Measurements from ENCODE around the gene SMAD9. TPM values are rescaled to one million over a fixed set of nuclear protein-coding genes. Genes with fewer than 3 reads are reported as not detected.

The SMAD9 gene
- total and polyA plus RNA-seq, 2 of the 13 experiments (the other 11 are each of a cell fraction or from before 2014, with no cell fraction given) = 4.2 to 7.7 TPM

GRCh38 chr13:36882829-36883390, 37.1 kb downstream of the SMAD9 start (continued):
- TF ChIP-seq ZNF44 (CRISPR knock-in tag; IDR thresholded peaks at IDR 0.05) (no peak), ZNF766 (CRISPR knock-in tag; IDR thresholded peaks at IDR 0.05; ENCODE audit: borderline replicate concordance) (no peak), CBX5 (CRISPR knock-in tag; IDR thresholded peaks at IDR 0.05; ENCODE audit: borderline replicate concordance) (no peak), NKX3-1 (CRISPR knock-in tag; IDR thresholded peaks at IDR 0.05) (no peak), GABPB1 (CRISPR knock-in tag; IDR thresholded peaks at IDR 0.05) (no peak), SMAD9 (CRISPR knock-in tag; IDR thresholded peaks at IDR 0.05) (no peak), NAIF1 (CRISPR knock-in tag; IDR thresholded peaks at IDR 0.05; ENCODE audit: borderline replicate concordance) (no peak), SOX13 (IDR thresholded peaks at IDR 0.05) (peak; percentile 89), SOX13 (CRISPR knock-in tag; conservative IDR thresholded peaks at IDR 0.05 in 1 of 2, IDR thresholded peaks at IDR 0.05 in 1 of 2) (peak in 1 of 2 experiments; percentile 97; a peak in 2 of 4 replicates), ZNF232 (CRISPR knock-in tag; IDR thresholded peaks at IDR 0.05; ENCODE audit: borderline replicate concordance) (no peak), KDM2A (CRISPR knock-in tag; IDR thresholded peaks at IDR 0.05; ENCODE audit: borderline replicate concordance, low read depth) (no peak), SIX1 (CRISPR knock-in tag; IDR thresholded peaks at IDR 0.05; ENCODE audit: borderline replicate concordance) (peak; percentile 38; the same call in 1 of the 2 replicates), MTF1 (CRISPR knock-in tag; IDR thresholded peaks at IDR 0.05) (no peak), HES4 (CRISPR knock-in tag; IDR thresholded peaks at IDR 0.05; ENCODE audit: borderline replicate concordance) (no peak), HIVEP1 (CRISPR knock-in tag; IDR thresholded peaks at IDR 0.05) (no peak), ZNF225 (CRISPR knock-in tag; IDR thresholded peaks at IDR 0.05) (no peak), KMT2A (CRISPR knock-in tag; IDR thresholded peaks at IDR 0.05) (peak; percentile 52; the same call in 1 of the 2 replicates), MEIS1 (CRISPR knock-in tag; IDR thresholded peaks at IDR 0.05; ENCODE audit: borderline replicate concordance) (no peak), ZNF549 (CRISPR knock-in tag; IDR thresholded peaks at IDR 0.05) (no peak), ZNF609 (CRISPR knock-in tag; IDR thresholded peaks at IDR 0.05; ENCODE audit: borderline replicate concordance) (peak; percentile 86), ZNF644 (CRISPR knock-in tag; IDR thresholded peaks at IDR 0.05; ENCODE audit: low read depth) (peak; percentile 67; the same call in 1 of the 2 replicates), PCBP1 (IDR thresholded peaks at IDR 0.05; ENCODE audit: borderline replicate concordance, low read depth, low read length) (no peak), NFE2 (CRISPR knock-in tag; IDR thresholded peaks at IDR 0.05) (no peak), HMG20B (CRISPR knock-in tag; conservative IDR thresholded peaks at IDR 0.05) (0 out of 2 replicates have a peak, but pooled peaks have one; percentile 14)
- TF ChIP-seq, protein P1, sequence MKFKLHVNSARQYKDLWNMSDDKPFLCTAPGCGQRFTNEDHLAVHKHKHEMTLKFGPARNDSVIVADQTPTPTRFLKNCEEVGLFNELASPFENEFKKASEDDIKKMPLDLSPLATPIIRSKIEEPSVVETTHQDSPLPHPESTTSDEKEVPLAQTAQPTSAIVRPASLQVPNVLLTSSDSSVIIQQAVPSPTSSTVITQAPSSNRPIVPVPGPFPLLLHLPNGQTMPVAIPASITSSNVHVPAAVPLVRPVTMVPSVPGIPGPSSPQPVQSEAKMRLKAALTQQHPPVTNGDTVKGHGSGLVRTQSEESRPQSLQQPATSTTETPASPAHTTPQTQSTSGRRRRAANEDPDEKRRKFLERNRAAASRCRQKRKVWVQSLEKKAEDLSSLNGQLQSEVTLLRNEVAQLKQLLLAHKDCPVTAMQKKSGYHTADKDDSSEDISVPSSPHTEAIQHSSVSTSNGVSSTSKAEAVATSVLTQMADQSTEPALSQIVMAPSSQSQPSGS (CRISPR knock-in tag; IDR thresholded peaks at IDR 0.05) = no peak
- TF ChIP-seq, protein P2, sequence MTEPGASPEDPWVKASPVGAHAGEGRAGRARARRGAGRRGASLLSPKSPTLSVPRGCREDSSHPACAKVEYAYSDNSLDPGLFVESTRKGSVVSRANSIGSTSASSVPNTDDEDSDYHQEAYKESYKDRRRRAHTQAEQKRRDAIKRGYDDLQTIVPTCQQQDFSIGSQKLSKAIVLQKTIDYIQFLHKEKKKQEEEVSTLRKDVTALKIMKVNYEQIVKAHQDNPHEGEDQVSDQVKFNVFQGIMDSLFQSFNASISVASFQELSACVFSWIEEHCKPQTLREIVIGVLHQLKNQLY (CRISPR knock-in tag; IDR thresholded peaks at IDR 0.05) = 0 out of 2 replicates have a peak, but pooled peaks have one; percentile 17

All from HepG2 (cell line).